ENCODE results near the gene MAGIX. TPM values are rescaled to one million over a fixed set of nuclear protein-coding genes. Genes with fewer than 3 reads are reported as not detected.
"Not testable (repeated sequence)": the region's sequence is repeated elsewhere in the genome, so short reads cannot be mapped to it uniquely, and the experiment has no call there.

The MAGIX gene
- total RNA-seq, 2 experiments from 2014 or later, result 0.89 to 0.93 TPM

- H3K9me3 ChIP-seq (ENCODE audit: control insufficient read depth in 1 of 2, insufficient read depth in 1 of 2, low read length in 2 of 2), result no peaks in the 10 kb centered on the region
- Mint-ChIP-seq H3K4me3 (peak overlapping the region; percentile 87), H3K27me3 (no peaks in the 10 kb centered on the region), H3K4me1 (ENCODE audit: low read depth) (peaks cover 29% of the 10 kb centered on the region), H3K9me3 (no peaks in the 10 kb centered on the region), H3K27ac (peak overlapping the region; percentile 52), H3K36me3 (ENCODE audit: low read depth) (peaks cover 62% of the 10 kb centered on the region)
- ATAC-seq (ENCODE audit: poor library complexity) (no peak), DNase-seq (peak in 1 of 14 experiments; percentile 18)
- H3K27me3 ChIP-seq (ENCODE audit: control insufficient read depth in 1 of 2, insufficient read depth in 2 of 2, low read length in 2 of 2), result no peaks in the 10 kb centered on the region
- ChIA-PET POLR2A (no interaction called here), CTCF (no interaction called here)
- intact Hi-C loops (cut with DNase I, micrococcal nuclease), result no loop called here
- peak overlapping the region; percentile 37 for H3K4me3 ChIP-seq (ENCODE audit: low read length)
- peaks cover 61% of the 10 kb centered on the region for H3K36me3 ChIP-seq (ENCODE audit: insufficient read depth, low read length)
- H3K27ac ChIP-seq (ENCODE audit: low read depth in 1 of 2, low read length in 2 of 2), result no peak overlapping the region
- peaks cover 28% of the 10 kb centered on the region for H3K4me1 ChIP-seq (ENCODE audit: insufficient read depth, low read length)
- TF ChIP-seq, protein P1, sequence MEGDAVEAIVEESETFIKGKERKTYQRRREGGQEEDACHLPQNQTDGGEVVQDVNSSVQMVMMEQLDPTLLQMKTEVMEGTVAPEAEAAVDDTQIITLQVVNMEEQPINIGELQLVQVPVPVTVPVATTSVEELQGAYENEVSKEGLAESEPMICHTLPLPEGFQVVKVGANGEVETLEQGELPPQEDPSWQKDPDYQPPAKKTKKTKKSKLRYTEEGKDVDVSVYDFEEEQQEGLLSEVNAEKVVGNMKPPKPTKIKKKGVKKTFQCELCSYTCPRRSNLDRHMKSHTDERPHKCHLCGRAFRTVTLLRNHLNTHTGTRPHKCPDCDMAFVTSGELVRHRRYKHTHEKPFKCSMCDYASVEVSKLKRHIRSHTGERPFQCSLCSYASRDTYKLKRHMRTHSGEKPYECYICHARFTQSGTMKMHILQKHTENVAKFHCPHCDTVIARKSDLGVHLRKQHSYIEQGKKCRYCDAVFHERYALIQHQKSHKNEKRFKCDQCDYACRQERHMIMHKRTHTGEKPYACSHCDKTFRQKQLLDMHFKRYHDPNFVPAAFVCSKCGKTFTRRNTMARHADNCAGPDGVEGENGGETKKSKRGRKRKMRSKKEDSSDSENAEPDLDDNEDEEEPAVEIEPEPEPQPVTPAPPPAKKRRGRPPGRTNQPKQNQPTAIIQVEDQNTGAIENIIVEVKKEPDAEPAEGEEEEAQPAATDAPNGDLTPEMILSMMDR (IDR thresholded peaks at IDR 0.05), result no peak
These were observed 45.0 kb upstream of the MAGIX start for GRCh38 chrX:49117581-49117980.

DNA sequence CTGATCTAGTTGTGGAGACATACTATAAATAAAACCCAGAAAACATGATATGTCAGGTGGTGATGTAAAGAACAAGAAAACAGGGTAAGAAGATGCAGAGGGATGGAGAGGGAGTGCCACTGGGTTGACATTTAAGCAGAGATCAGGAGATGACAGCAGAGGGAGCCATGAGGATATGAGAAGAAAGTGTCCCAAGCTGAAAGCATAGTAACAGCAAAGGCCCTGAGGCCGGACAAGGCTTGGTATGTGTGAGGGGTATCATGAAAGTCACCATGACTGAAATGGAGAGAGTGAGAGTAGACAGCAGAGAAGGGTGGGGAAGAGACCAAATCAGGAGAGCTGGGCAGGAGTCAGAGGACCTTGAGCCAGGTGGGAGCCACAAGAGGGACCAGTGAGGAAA is 42.5 kb upstream of the MAGIX start:
- intact Hi-C loops (cut with DNase I, micrococcal nuclease), result loop anchor here in 1 of 2 experiments (5.0 kb wide), 1 partner anchor 118 kb away; the partner anchor contains the start of gene GRIPAP1
- TF ChIP-seq, protein P1 (IDR thresholded peaks at IDR 0.05), result no peak
- POLR2A ChIA-PET, result interaction anchor here (0.8 kb wide), 1 partner anchor 40 kb away, joined by 4 read pairs; the partner anchor contains the start of gene WDR45
- no peaks in the 10 kb centered on the region for H3K9me3 ChIP-seq (ENCODE audit: control insufficient read depth in 1 of 2, insufficient read depth in 1 of 2, low read length in 2 of 2)
- Mint-ChIP-seq H3K4me3 (peak overlapping the region; percentile 72), H3K36me3 (ENCODE audit: low read depth) (peaks cover 58% of the 10 kb centered on the region), H3K9me3 (no peaks in the 10 kb centered on the region), H3K27me3 (no peaks in the 10 kb centered on the region), H3K27ac (no peak overlapping the region), H3K4me1 (ENCODE audit: low read depth) (peaks cover 40% of the 10 kb centered on the region)
- CTCF ChIA-PET, result interaction anchor here (1.2 kb wide), 1 partner anchor 36 kb away, joined by 3 read pairs; no protein-coding TSS in a partner anchor
- H3K4me3 ChIP-seq (ENCODE audit: low read length), result no peak overlapping the region
- peaks cover 44% of the 10 kb centered on the region for H3K36me3 ChIP-seq (ENCODE audit: insufficient read depth, low read length)
- no peak for ATAC-seq (ENCODE audit: poor library complexity)
- no peaks in the 10 kb centered on the region for H3K27me3 ChIP-seq (ENCODE audit: control insufficient read depth in 1 of 2, insufficient read depth in 2 of 2, low read length in 2 of 2)
- peaks cover 39% of the 10 kb centered on the region for H3K4me1 ChIP-seq (ENCODE audit: insufficient read depth, low read length)
- no peak overlapping the region for H3K27ac ChIP-seq (ENCODE audit: low read depth in 1 of 2, low read length in 2 of 2)
- DNase-seq, result no peak

GRCh38 chrX:49122499-49122898 is 40.1 kb upstream of the MAGIX start:
- Mint-ChIP-seq H3K36me3 (ENCODE audit: low read depth) (peaks cover 39% of the 10 kb centered on the region), H3K27ac (no peak overlapping the region), H3K27me3 (no peaks in the 10 kb centered on the region), H3K9me3 (no peaks in the 10 kb centered on the region), H3K4me3 (peak overlapping the region; percentile 99), H3K4me1 (ENCODE audit: low read depth) (peaks cover 27% of the 10 kb centered on the region)
- Histone ChIP-seq H3K36me3 (ENCODE audit: insufficient read depth, low read length) (peaks cover 27% of the 10 kb centered on the region), H3K4me1 (ENCODE audit: insufficient read depth, low read length) (peaks cover 24% of the 10 kb centered on the region), H3K27ac (ENCODE audit: low read depth in 1 of 2, low read length in 2 of 2) (no peak overlapping the region), H3K9me3 (ENCODE audit: control insufficient read depth in 1 of 2, insufficient read depth in 1 of 2, low read length in 2 of 2) (no peaks in the 10 kb centered on the region), H3K4me3 (ENCODE audit: low read length) (peak overlapping the region; percentile 88), H3K27me3 (ENCODE audit: control insufficient read depth in 1 of 2, insufficient read depth in 2 of 2, low read length in 2 of 2) (no peaks in the 10 kb centered on the region)
- ChIA-PET CTCF (interaction anchor here (1.3 kb wide), 1 partner anchor 33 kb away, joined by 4 read pairs; no protein-coding TSS in a partner anchor), POLR2A (no interaction called here)
- DNase-seq (no peak), ATAC-seq (ENCODE audit: poor library complexity) (no peak)
- intact Hi-C loops (cut with DNase I, micrococcal nuclease), result loop anchor here in 1 of 2 experiments (2.0 to 5.0 kb wide), 3 partner anchors 20 to 120 kb away; partner anchors contain the start of gene GRIPAP1
- TF ChIP-seq, protein P1 (IDR thresholded peaks at IDR 0.05), result no peak

GRCh38 chrX:49127742-49128258 is 34.8 kb upstream of the MAGIX start:
- H3K27me3 ChIP-seq (ENCODE audit: control insufficient read depth in 1 of 2, insufficient read depth in 2 of 2, low read length in 2 of 2); H3K27ac ChIP-seq (ENCODE audit: low read depth in 1 of 2, low read length in 2 of 2); CTCF ChIA-PET; intact Hi-C loops (cut with DNase I, micrococcal nuclease); H3K27ac Mint-ChIP-seq; DNase-seq; H3K27me3 Mint-ChIP-seq; POLR2A ChIA-PET; H3K36me3 Mint-ChIP-seq (ENCODE audit: low read depth); H3K9me3 ChIP-seq (ENCODE audit: control insufficient read depth in 1 of 2, insufficient read depth in 1 of 2, low read length in 2 of 2); H3K36me3 ChIP-seq (ENCODE audit: insufficient read depth, low read length); ATAC-seq (ENCODE audit: poor library complexity); H3K4me3 ChIP-seq (ENCODE audit: low read length); H3K4me3 Mint-ChIP-seq; H3K9me3 Mint-ChIP-seq; H3K4me1 ChIP-seq (ENCODE audit: insufficient read depth, low read length): not testable (repeated sequence)
- H3K4me1 Mint-ChIP-seq (ENCODE audit: low read depth), result peaks cover 10% of the 10 kb centered on the region

All from CD4-positive, alpha-beta T cell (primary cell).